ENCODE data around the gene CXXC1. TPM values are rescaled to one million over a fixed set of nuclear protein-coding genes. Genes with fewer than 3 reads are reported as not detected.

The CXXC1 gene
- total RNA-seq (32.9 and 33.6 TPM in 2 replicates), polyA plus RNA-seq (19.4 and 29.1 TPM in 2 replicates), polyA minus RNA-seq (ENCODE audit: low replicate concordance) (27.1 and 36.9 TPM in 2 replicates)
- polyA plus RNA-seq (2012) = 26.7 and 43.6 TPM in 2 replicates

DNA sequence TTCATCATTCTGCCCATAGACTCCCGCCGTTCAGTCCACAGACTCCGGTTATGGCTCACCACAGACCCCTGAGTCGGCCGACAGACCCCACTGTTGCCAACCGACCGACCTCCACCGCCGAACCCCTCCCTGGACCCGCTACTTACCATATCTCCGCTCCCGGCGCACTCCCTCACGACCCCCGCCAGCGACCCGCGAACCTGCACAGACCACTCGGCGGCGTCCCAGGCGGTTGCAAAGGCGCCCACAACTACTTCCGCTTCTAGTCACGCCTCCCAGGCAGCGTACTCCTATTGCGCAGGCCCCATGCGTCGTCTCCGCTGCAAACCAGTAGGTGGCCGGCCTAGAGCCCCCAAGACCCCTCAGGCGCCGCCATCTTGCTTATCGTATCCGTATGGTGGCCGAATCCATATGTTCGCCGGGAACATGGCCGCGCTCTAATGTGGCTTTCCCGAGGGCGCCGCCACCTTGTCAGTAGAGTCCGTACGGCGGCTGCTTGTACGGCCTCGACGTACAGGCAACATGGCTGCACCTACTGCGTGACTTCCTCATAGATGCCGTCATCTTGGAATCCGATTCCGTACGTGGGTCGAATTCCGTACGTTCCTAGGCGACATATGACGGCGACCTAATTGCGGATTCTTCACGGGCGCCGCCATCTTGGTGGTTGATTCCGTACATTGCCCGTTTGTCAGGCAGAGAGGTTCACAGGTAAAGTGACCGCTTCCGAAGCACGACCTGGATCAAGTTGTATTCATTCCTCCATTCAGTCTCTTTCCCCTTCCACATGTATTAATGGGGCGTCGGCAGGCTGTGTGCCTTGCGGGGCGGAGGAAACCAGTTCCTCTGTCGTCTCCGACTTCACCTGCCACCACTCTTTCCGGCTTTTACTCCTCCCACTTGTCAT is at the start of gene CXXC1:
Gene CXXC1 (minus strand): TSS at position 252 of the 907 bp plus-strand sequence. CDS start 103 bp downstream, at position 149.
- H3K4me2 ChIP-seq (ENCODE audit: extremely low read depth, insufficient read depth, low read length) = peak within 1 kb of the TSS; percentile 92
- DNase-seq (ENCODE audit: low read depth in 2 of 2) = peak; percentile 100

DNA sequence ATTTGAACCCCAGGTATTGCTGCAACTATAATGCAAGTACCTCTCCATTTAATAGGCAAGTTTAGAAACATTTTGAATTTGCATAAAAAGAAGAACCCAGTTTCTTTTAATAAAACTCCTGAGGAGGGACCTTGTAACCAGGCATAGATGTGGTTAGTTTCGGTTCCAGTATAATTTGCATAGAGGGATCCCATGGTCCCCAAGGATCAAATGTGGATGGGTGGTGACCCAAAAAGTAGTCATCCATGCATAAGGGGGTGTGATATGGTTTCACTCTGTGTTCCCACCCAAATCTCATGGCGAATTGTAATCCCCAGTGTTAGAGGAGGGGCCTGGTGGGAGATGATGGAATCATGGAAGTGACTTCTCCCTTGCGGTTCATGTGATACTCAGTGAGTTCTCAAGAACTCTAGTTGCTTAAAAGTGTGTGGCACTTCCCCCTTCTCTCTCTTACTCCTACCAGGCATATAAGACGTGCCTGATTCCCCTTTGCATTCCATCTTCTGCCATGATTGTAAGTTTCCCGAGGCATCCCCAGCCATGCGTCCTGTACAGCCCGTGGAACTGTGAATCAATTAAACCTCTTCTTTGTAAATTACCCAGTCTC is 47.2 kb upstream of the CXXC1 start:
- DNase-seq (ENCODE audit: low read depth in 2 of 2) = no peak
- Histone ChIP-seq H3K9ac (ENCODE audit: insufficient read depth, low read length) (no peak overlapping the region), H3K79me2 (ENCODE audit: control insufficient read depth, insufficient read depth, low read length) (no peaks in the 10 kb centered on the region), H4K20me1 (ENCODE audit: control insufficient read depth, extremely low read depth, insufficient read depth, low read length) (no peaks in the 10 kb centered on the region), H3K36me3 (ENCODE audit: control insufficient read depth, insufficient read depth, low read length) (no peaks in the 10 kb centered on the region), H3K27me3 (ENCODE audit: control insufficient read depth, insufficient read depth, low read length) (no peaks in the 10 kb centered on the region), H3K27ac (ENCODE audit: insufficient read depth, low read length) (no peak overlapping the region), H3K4me2 (ENCODE audit: extremely low read depth, insufficient read depth, low read length) (no peak overlapping the region), H3K4me3 (replicated peaks in 1 of 4; ENCODE audit: control extremely low read depth in 1 of 4, insufficient read depth in 1 of 4, low read depth in 3 of 4, low read length in 4 of 4) (no peak overlapping the region), H3K9me3 (ENCODE audit: control insufficient read depth, insufficient read depth, low read depth, low read length) (no peaks in the 10 kb centered on the region), H3K4me1 (ENCODE audit: control insufficient read depth, extremely low read depth, insufficient read depth, low read length) (no peaks in the 10 kb centered on the region), H2AFZ (ENCODE audit: low read length) (no peak overlapping the region)
- TF ChIP-seq, protein P1, sequence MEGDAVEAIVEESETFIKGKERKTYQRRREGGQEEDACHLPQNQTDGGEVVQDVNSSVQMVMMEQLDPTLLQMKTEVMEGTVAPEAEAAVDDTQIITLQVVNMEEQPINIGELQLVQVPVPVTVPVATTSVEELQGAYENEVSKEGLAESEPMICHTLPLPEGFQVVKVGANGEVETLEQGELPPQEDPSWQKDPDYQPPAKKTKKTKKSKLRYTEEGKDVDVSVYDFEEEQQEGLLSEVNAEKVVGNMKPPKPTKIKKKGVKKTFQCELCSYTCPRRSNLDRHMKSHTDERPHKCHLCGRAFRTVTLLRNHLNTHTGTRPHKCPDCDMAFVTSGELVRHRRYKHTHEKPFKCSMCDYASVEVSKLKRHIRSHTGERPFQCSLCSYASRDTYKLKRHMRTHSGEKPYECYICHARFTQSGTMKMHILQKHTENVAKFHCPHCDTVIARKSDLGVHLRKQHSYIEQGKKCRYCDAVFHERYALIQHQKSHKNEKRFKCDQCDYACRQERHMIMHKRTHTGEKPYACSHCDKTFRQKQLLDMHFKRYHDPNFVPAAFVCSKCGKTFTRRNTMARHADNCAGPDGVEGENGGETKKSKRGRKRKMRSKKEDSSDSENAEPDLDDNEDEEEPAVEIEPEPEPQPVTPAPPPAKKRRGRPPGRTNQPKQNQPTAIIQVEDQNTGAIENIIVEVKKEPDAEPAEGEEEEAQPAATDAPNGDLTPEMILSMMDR (conservative IDR thresholded peaks at IDR 0.05 in 1 of 2, IDR thresholded peaks at IDR 0.05 in 1 of 2; ENCODE audit: low read depth in 1 of 2, low read length in 2 of 2) = no peak
- no peak for TF ChIP-seq EZH2 (IDR thresholded peaks at IDR 0.05; ENCODE audit: low read length, missing control alignments)

More for the DNA sequence above, at the start of gene CXXC1:
- no peaks in the 10 kb centered on the region for H4K20me1 ChIP-seq (ENCODE audit: control insufficient read depth, extremely low read depth, insufficient read depth, low read length)
- H3K27me3 ChIP-seq (ENCODE audit: control insufficient read depth, insufficient read depth, low read length) = peaks cover 5% of the 10 kb centered on the region
- peak within 1 kb of the TSS; percentile 70 to 93 (median 82) for H3K4me3 ChIP-seq (replicated peaks in 1 of 4; ENCODE audit: control extremely low read depth in 1 of 4, insufficient read depth in 1 of 4, low read depth in 3 of 4, low read length in 4 of 4)
- TF ChIP-seq, protein P1 (conservative IDR thresholded peaks at IDR 0.05 in 1 of 2, IDR thresholded peaks at IDR 0.05 in 1 of 2; ENCODE audit: low read depth in 1 of 2, low read length in 2 of 2) = peak; percentile 41 to 56
- TF ChIP-seq EZH2 (IDR thresholded peaks at IDR 0.05; ENCODE audit: low read length, missing control alignments) = no peak
- H3K27ac ChIP-seq (ENCODE audit: insufficient read depth, low read length) = peak within 1 kb of the TSS; percentile 80
- H2AFZ ChIP-seq (ENCODE audit: low read length) = peak within 1 kb of the TSS; percentile 97
- peak within 1 kb of the TSS; percentile 56 for H3K9ac ChIP-seq (ENCODE audit: insufficient read depth, low read length)
- H3K9me3 ChIP-seq (ENCODE audit: control insufficient read depth, insufficient read depth, low read depth, low read length) = no peaks in the 10 kb centered on the region
- H3K4me1 ChIP-seq (ENCODE audit: control insufficient read depth, extremely low read depth, insufficient read depth, low read length) = peaks cover 3% of the 10 kb centered on the region
- H3K36me3 ChIP-seq (ENCODE audit: control insufficient read depth, insufficient read depth, low read length) = peaks cover 22% of the 10 kb centered on the region
- peaks cover 13% of the 10 kb centered on the region for H3K79me2 ChIP-seq (ENCODE audit: control insufficient read depth, insufficient read depth, low read length)

DNA sequence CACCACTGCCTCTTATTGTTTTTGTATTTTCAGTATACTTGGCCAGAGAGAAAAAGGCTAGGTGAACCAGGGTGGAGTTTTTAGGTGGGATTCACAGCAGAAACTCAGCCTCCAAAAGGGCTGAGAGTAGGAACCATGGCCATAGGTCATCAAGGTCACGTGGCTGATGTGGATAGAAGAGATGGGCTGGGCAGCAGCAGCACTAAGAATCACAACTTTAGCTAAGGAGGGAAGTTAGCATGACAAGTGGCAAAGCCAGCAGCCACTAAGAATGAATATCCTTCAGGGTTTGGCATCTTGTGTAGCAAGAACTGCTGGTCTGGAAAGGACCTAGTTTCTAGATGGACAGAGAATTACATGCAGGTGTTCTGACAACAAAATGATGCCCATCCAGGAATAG is 44.2 kb upstream of the CXXC1 start:
- no peak for DNase-seq (ENCODE audit: low read depth in 2 of 2)
- Histone ChIP-seq H3K27ac (ENCODE audit: insufficient read depth, low read length) (no peak overlapping the region), H3K4me1 (ENCODE audit: control insufficient read depth, extremely low read depth, insufficient read depth, low read length) (no peaks in the 10 kb centered on the region), H2AFZ (ENCODE audit: low read length) (no peak overlapping the region), H3K9ac (ENCODE audit: insufficient read depth, low read length) (no peak overlapping the region), H3K36me3 (ENCODE audit: control insufficient read depth, insufficient read depth, low read length) (no peaks in the 10 kb centered on the region), H3K4me3 (replicated peaks in 1 of 4; ENCODE audit: control extremely low read depth in 1 of 4, insufficient read depth in 1 of 4, low read depth in 3 of 4, low read length in 4 of 4) (no peak overlapping the region), H4K20me1 (ENCODE audit: control insufficient read depth, extremely low read depth, insufficient read depth, low read length) (no peaks in the 10 kb centered on the region), H3K79me2 (ENCODE audit: control insufficient read depth, insufficient read depth, low read length) (no peaks in the 10 kb centered on the region), H3K9me3 (ENCODE audit: control insufficient read depth, insufficient read depth, low read depth, low read length) (no peaks in the 10 kb centered on the region), H3K27me3 (ENCODE audit: control insufficient read depth, insufficient read depth, low read length) (no peaks in the 10 kb centered on the region), H3K4me2 (ENCODE audit: extremely low read depth, insufficient read depth, low read length) (no peak overlapping the region)
- TF ChIP-seq, protein P1 (conservative IDR thresholded peaks at IDR 0.05 in 1 of 2, IDR thresholded peaks at IDR 0.05 in 1 of 2; ENCODE audit: low read depth in 1 of 2, low read length in 2 of 2) = no peak
- no peak for TF ChIP-seq EZH2 (IDR thresholded peaks at IDR 0.05; ENCODE audit: low read length, missing control alignments)

Measured in fibroblast of lung (primary cell).